GM18867 (cell line): Measurements from ENCODE around the gene FOXO6.
"Not testable (repeated sequence)": the region's sequence is repeated elsewhere in the genome, so short reads cannot be mapped to it uniquely, and the experiment has no call there.

Source experiments
- ATAC-seq: cut with Tn5 transposase; IDR thresholded peaks from one replicate; pipeline ENCODE4 v1.9.1; 2021; ENCODE audit warnings: mild to moderate bottlenecking, moderate library complexity; ENCODE audit not compliant: unreplicated experiment

FOXO6 gene

GRCh38 chr1:41328780-41329640 lies 32.2 kb upstream of the FOXO6 start:
- ATAC-seq, result no peak

- ATAC-seq, result no peak
These were observed 31.3 kb upstream of the FOXO6 start for GRCh38 chr1:41329662-41330587.

- no peak for ATAC-seq
These were observed 30.4 kb upstream of the FOXO6 start for GRCh38 chr1:41330588-41331545.

GRCh38 chr1:41331546-41331917 lies 29.7 kb upstream of the FOXO6 start:
- ATAC-seq, result no peak

GRCh38 chr1:41332161-41332560 lies 29.1 kb upstream of the FOXO6 start:
- ATAC-seq, result not testable (repeated sequence)

- ATAC-seq, result no peak
These were observed 28.0 kb upstream of the FOXO6 start for GRCh38 chr1:41333146-41333784.

GRCh38 chr1:41338820-41339219 lies 22.4 kb upstream of the FOXO6 start:
- ATAC-seq, result no peak

GRCh38 chr1:41340655-41341364 lies 20.4 kb upstream of the FOXO6 start:
- no peak for ATAC-seq

- no peak for ATAC-seq
These were observed 19.9 kb upstream of the FOXO6 start for GRCh38 chr1:41341365-41341683.

GRCh38 chr1:41341772-41342562 lies 19.3 kb upstream of the FOXO6 start:
- no peak for ATAC-seq

- ATAC-seq, result no peak
These were observed 18.4 kb upstream of the FOXO6 start for GRCh38 chr1:41342774-41343355.

- ATAC-seq, result no peak
These were observed 17.2 kb upstream of the FOXO6 start for GRCh38 chr1:41343790-41344699.

- no peak for ATAC-seq
These were observed 16.5 kb upstream of the FOXO6 start for GRCh38 chr1:41344708-41345159.

- ATAC-seq, result no peak
These were observed 15.7 kb upstream of the FOXO6 start for GRCh38 chr1:41345434-41346075.

- ATAC-seq, result no peak
These were observed 14.0 kb upstream of the FOXO6 start for GRCh38 chr1:41347276-41347675.

GRCh38 chr1:41348394-41348793 lies 12.8 kb upstream of the FOXO6 start:
- no peak for ATAC-seq
